WTC11 (cell line): Measurements from ENCODE around the gene GABRR2. TPM values are rescaled to one million over a fixed set of nuclear protein-coding genes. Genes with fewer than 3 reads are reported as not detected.

Experiments used
- ATAC-seq: fragments of 200-7000 bp; cut with Tn5 transposase; 2 replicates; pipeline ENCODE4 v1.10.0; 2021; ENCODE audit warnings: mild to moderate bottlenecking, moderate library complexity
- CTCF ChIA-PET: fragments of 300-600 bp; sonication (Branson Sonifier 250); formaldehyde crosslinking; loops from one replicate; lab custom pipeline; 2021; ENCODE audit warnings: antibody characterized with exemption; lab: Charles Lee
- POLR2A ChIA-PET: fragments of 350-600 bp; sonication (Branson Sonifier 250); formaldehyde crosslinking; loops from one replicate; lab custom pipeline; 2021; ENCODE audit warnings: antibody characterized with exemption; lab: Charles Lee
- DNase-seq: peaks from one replicate; pipeline ENCODE4 v3.0.0; 2021; ENCODE audit warnings: low spot score
- H3K27ac Mint-ChIP-seq: 2 replicates; pipeline ENCODE4 v1.8.0; 2021; ENCODE audit warnings: mixed read lengths
- H3K27me3 Mint-ChIP-seq: 2 replicates; pipeline ENCODE4 v1.8.0; 2021; ENCODE audit warnings: low read depth, mild to moderate bottlenecking, moderate library complexity, mixed read lengths
- H3K36me3 Mint-ChIP-seq: 2 replicates; pipeline ENCODE4 v1.8.0; 2021; ENCODE audit warnings: mixed read lengths
- H3K4me1 Mint-ChIP-seq: 2 replicates; pipeline ENCODE4 v1.8.0; 2022; ENCODE audit warnings: mixed read lengths
- H3K4me3 Mint-ChIP-seq: 2 replicates; pipeline ENCODE4 v1.8.0; 2021; ENCODE audit warnings: mild to moderate bottlenecking, moderate library complexity, mixed read lengths
- H3K9me3 Mint-ChIP-seq: 2 replicates; pipeline ENCODE4 v1.8.0; 2021; ENCODE audit warnings: mixed read lengths
- AFF4 ChIP-seq: sonication (generic); formaldehyde crosslinking; IDR thresholded peaks from 2 replicates; pipeline ENCODE4 v1.8.1; 2023; ENCODE audit warnings: mild to moderate bottlenecking, missing genetic modification reagents, borderline replicate concordance
- ATF1 ChIP-seq: sonication (generic); formaldehyde crosslinking; IDR thresholded peaks from 2 replicates; pipeline ENCODE4 v1.8.1; 2023; ENCODE audit warnings: mild to moderate bottlenecking, moderate library complexity, missing genetic modification reagents
- CREB1 ChIP-seq: sonication (generic); formaldehyde crosslinking; IDR thresholded peaks from 2 replicates; pipeline ENCODE4 v1.8.0; 2023; ENCODE audit warnings: mild to moderate bottlenecking, missing genetic modification reagents
- ELF4 ChIP-seq: sonication (generic); formaldehyde crosslinking; IDR thresholded peaks from 2 replicates; pipeline ENCODE4 v1.8.1; 2022; ENCODE audit warnings: low read depth, mild to moderate bottlenecking, moderate library complexity, missing genetic modification reagents
- ERG ChIP-seq: fragments of 250-450 bp; sonication (Bioruptor Pico); IDR thresholded peaks from 2 replicates; pipeline ENCODE4 v1.8.0; 2021; ENCODE audit warnings: mild to moderate bottlenecking
- ESRRA ChIP-seq: sonication (generic); formaldehyde crosslinking; IDR thresholded peaks from 2 replicates; pipeline ENCODE4 v1.8.1; 2022; ENCODE audit warnings: mild to moderate bottlenecking, missing genetic modification reagents, borderline replicate concordance
- GRHL2 ChIP-seq: fragments of 250-450 bp; sonication (Bioruptor Pico); IDR thresholded peaks from 2 replicates; pipeline ENCODE4 v1.8.0; 2022; ENCODE audit warnings: mild to moderate bottlenecking, moderate library complexity; ENCODE audit not compliant: insufficient replicate concordance, severe bottlenecking
- KAT7 ChIP-seq: sonication (generic); formaldehyde crosslinking; IDR thresholded peaks from 2 replicates; pipeline ENCODE4 v1.8.1; 2023; ENCODE audit warnings: missing genetic modification reagents, mild to moderate bottlenecking, borderline replicate concordance
- MLX ChIP-seq: sonication (generic); formaldehyde crosslinking; IDR thresholded peaks from 2 replicates; pipeline ENCODE4 v1.8.1; 2023; ENCODE audit warnings: mild to moderate bottlenecking, missing genetic modification reagents, moderate library complexity
- MXD4 ChIP-seq: fragments of 250-450 bp; sonication (Bioruptor Pico); IDR thresholded peaks from 2 replicates; pipeline ENCODE4 v1.8.0; 2021; ENCODE audit warnings: mild to moderate bottlenecking, moderate library complexity, borderline replicate concordance
- PRRX2 ChIP-seq: fragments of 250-450 bp; sonication (Bioruptor Pico); IDR thresholded peaks from 2 replicates; pipeline ENCODE4 v1.8.0; 2021; ENCODE audit warnings: mild to moderate bottlenecking
- RORB ChIP-seq: fragments of 250-450 bp; sonication (Bioruptor Pico); IDR thresholded peaks from 2 replicates; pipeline ENCODE4 v1.9.0; 2021; ENCODE audit warnings: mild to moderate bottlenecking
- SMAD3 ChIP-seq: sonication (generic); formaldehyde crosslinking; IDR thresholded peaks from 2 replicates; pipeline ENCODE4 v1.8.0; 2022; ENCODE audit warnings: missing genetic modification reagents, mild to moderate bottlenecking, borderline replicate concordance
- TCF7 ChIP-seq: sonication (generic); formaldehyde crosslinking; IDR thresholded peaks from 2 replicates; pipeline ENCODE4 v1.8.0; 2022; ENCODE audit warnings: mild to moderate bottlenecking, low read depth, missing genetic modification reagents, moderate library complexity
- ZBTB43 ChIP-seq: sonication (generic); formaldehyde crosslinking; IDR thresholded peaks from 2 replicates; pipeline ENCODE4 v1.8.1; 2023; ENCODE audit warnings: mild to moderate bottlenecking, missing genetic modification reagents
- ZNF121 ChIP-seq: sonication (generic); formaldehyde crosslinking; IDR thresholded peaks from 2 replicates; pipeline ENCODE4 v1.8.0; 2023; ENCODE audit warnings: missing genetic modification reagents
- ZNF263 ChIP-seq: sonication (generic); formaldehyde crosslinking; IDR thresholded peaks from 2 replicates; pipeline ENCODE4 v1.8.1; 2022; ENCODE audit warnings: low read depth, mild to moderate bottlenecking, moderate library complexity, missing genetic modification reagents
- ZNF423 ChIP-seq: fragments of 250-450 bp; sonication (Bioruptor Pico); IDR thresholded peaks from 2 replicates; pipeline ENCODE4 v2.1.2; 2022; ENCODE audit warnings: mild to moderate bottlenecking, moderate library complexity
- ZNF671 ChIP-seq: fragments of 250-450 bp; sonication (Bioruptor Pico); IDR thresholded peaks from 2 replicates; pipeline ENCODE4 v1.8.0; 2021; ENCODE audit warnings: mild to moderate bottlenecking
- total RNA-seq: library from RNA; stranded (reverse); gene quantifications from 3 replicates; pipeline ENCODE4 v1.2.3, GENCODE V29; 2021
- TF ChIP-seq, protein P1 (sequence below): fragments of 250-450 bp; sonication (Bioruptor Pico); IDR thresholded peaks from 2 replicates; pipeline ENCODE4 v1.9.0; 2021; ENCODE audit warnings: mild to moderate bottlenecking
- TF ChIP-seq, protein P2 (sequence below): sonication (generic); formaldehyde crosslinking; IDR thresholded peaks from 2 replicates; pipeline ENCODE4 v1.8.0; 2022; ENCODE audit warnings: missing genetic modification reagents
- TF ChIP-seq, protein P3 (sequence below): sonication (generic); formaldehyde crosslinking; IDR thresholded peaks from 2 replicates; pipeline ENCODE4 v1.8.1; 2022; ENCODE audit warnings: low read depth, missing genetic modification reagents, borderline replicate concordance
- TF ChIP-seq, protein P4 (sequence below): sonication (generic); formaldehyde crosslinking; IDR thresholded peaks from 2 replicates; pipeline ENCODE4 v1.8.0; 2022; ENCODE audit warnings: mild to moderate bottlenecking, missing genetic modification reagents

The GABRR2 gene
- total RNA-seq, 1 experiment from 2014 or later: not detected

- DNase-seq: no peak
- Mint-ChIP-seq H3K4me3 (no peak overlapping the region), H3K27me3 (no peaks in the 10 kb centered on the region), H3K27ac (no peak overlapping the region; the same call in 1 of the 2 replicates), H3K9me3 (no peaks in the 10 kb centered on the region), H3K36me3 (no peaks in the 10 kb centered on the region), H3K4me1 (no peaks in the 10 kb centered on the region)
- no peak for ATAC-seq
- CTCF ChIA-PET: no interaction called here
- TF ChIP-seq CREB1: no peak
- TF ChIP-seq ATF1 (CRISPR knock-in tag): no peak
- TF ChIP-seq MXD4 (CRISPR knock-in tag): no peak
- no peak for TF ChIP-seq ELF4
- TF ChIP-seq, protein P1, sequence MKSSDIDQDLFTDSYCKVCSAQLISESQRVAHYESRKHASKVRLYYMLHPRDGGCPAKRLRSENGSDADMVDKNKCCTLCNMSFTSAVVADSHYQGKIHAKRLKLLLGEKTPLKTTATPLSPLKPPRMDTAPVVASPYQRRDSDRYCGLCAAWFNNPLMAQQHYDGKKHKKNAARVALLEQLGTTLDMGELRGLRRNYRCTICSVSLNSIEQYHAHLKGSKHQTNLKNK (CRISPR knock-in tag): no peak
- TF ChIP-seq KAT7 (CRISPR knock-in tag): no peak
- TF ChIP-seq, protein P2, sequence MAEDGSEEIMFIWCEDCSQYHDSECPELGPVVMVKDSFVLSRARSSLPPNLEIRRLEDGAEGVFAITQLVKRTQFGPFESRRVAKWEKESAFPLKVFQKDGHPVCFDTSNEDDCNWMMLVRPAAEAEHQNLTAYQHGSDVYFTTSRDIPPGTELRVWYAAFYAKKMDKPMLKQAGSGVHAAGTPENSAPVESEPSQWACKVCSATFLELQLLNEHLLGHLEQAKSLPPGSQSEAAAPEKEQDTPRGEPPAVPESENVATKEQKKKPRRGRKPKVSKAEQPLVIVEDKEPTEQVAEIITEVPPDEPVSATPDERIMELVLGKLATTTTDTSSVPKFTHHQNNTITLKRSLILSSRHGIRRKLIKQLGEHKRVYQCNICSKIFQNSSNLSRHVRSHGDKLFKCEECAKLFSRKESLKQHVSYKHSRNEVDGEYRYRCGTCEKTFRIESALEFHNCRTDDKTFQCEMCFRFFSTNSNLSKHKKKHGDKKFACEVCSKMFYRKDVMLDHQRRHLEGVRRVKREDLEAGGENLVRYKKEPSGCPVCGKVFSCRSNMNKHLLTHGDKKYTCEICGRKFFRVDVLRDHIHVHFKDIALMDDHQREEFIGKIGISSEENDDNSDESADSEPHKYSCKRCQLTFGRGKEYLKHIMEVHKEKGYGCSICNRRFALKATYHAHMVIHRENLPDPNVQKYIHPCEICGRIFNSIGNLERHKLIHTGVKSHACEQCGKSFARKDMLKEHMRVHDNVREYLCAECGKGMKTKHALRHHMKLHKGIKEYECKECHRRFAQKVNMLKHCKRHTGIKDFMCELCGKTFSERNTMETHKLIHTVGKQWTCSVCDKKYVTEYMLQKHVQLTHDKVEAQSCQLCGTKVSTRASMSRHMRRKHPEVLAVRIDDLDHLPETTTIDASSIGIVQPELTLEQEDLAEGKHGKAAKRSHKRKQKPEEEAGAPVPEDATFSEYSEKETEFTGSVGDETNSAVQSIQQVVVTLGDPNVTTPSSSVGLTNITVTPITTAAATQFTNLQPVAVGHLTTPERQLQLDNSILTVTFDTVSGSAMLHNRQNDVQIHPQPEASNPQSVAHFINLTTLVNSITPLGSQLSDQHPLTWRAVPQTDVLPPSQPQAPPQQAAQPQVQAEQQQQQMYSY (CRISPR knock-in tag): no peak
- TF ChIP-seq PRRX2 (CRISPR knock-in tag): no peak
- TF ChIP-seq ZNF121: no peak
- TF ChIP-seq TCF7 (CRISPR knock-in tag): no peak
- TF ChIP-seq ZNF423 (CRISPR knock-in tag): no peak
- TF ChIP-seq MLX: no peak
- TF ChIP-seq ZNF671: no peak
- TF ChIP-seq, protein P3, sequence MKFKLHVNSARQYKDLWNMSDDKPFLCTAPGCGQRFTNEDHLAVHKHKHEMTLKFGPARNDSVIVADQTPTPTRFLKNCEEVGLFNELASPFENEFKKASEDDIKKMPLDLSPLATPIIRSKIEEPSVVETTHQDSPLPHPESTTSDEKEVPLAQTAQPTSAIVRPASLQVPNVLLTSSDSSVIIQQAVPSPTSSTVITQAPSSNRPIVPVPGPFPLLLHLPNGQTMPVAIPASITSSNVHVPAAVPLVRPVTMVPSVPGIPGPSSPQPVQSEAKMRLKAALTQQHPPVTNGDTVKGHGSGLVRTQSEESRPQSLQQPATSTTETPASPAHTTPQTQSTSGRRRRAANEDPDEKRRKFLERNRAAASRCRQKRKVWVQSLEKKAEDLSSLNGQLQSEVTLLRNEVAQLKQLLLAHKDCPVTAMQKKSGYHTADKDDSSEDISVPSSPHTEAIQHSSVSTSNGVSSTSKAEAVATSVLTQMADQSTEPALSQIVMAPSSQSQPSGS (CRISPR knock-in tag): no peak
- no peak for TF ChIP-seq ERG (CRISPR knock-in tag)
- no peak for TF ChIP-seq GRHL2 (CRISPR knock-in tag)
- TF ChIP-seq RORB (CRISPR knock-in tag): no peak
- POLR2A ChIA-PET: no interaction called here
These were observed 50.8 kb downstream of the GABRR2 start for GRCh38 chr6:89264296-89264695.

GRCh38 chr6:89260832-89261231 is 54.3 kb downstream of the GABRR2 start:
- POLR2A ChIA-PET: no interaction called here
- H3K36me3 Mint-ChIP-seq: no peaks in the 10 kb centered on the region
- ATAC-seq (no peak), DNase-seq (no peak)
- H3K27me3 Mint-ChIP-seq: no peaks in the 10 kb centered on the region
- no peaks in the 10 kb centered on the region for H3K9me3 Mint-ChIP-seq
- H3K4me3 Mint-ChIP-seq: no peak overlapping the region
- H3K4me1 Mint-ChIP-seq: no peaks in the 10 kb centered on the region
- CTCF ChIA-PET: interaction anchor here (1.1 kb wide), 1 partner anchor 51 kb away, joined by 3 read pairs; no protein-coding TSS in a partner anchor
- H3K27ac Mint-ChIP-seq: no peak overlapping the region
- TF ChIP-seq ZNF263 (no peak), PRRX2 (CRISPR knock-in tag) (no peak), AFF4 (CRISPR knock-in tag) (no peak), MXD4 (CRISPR knock-in tag) (no peak), ESRRA (CRISPR knock-in tag) (no peak), SMAD3 (CRISPR knock-in tag) (no peak), ZBTB43 (CRISPR knock-in tag) (no peak)
- TF ChIP-seq, protein P4, sequence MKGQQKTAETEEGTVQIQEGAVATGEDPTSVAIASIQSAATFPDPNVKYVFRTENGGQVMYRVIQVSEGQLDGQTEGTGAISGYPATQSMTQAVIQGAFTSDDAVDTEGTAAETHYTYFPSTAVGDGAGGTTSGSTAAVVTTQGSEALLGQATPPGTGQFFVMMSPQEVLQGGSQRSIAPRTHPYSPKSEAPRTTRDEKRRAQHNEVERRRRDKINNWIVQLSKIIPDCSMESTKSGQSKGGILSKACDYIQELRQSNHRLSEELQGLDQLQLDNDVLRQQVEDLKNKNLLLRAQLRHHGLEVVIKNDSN: no peak
